GM23338 (cell line): ENCODE measurements around the gene RIOK3.

Experiments used
- CREB1 ChIP-seq: fragments of 250-450 bp; sonication (Bioruptor Pico); IDR thresholded peaks from 2 replicates; pipeline ENCODE4 v1.5.0; 2020; ENCODE audit warnings: low read depth, mild to moderate bottlenecking, moderate library complexity
- CTCF ChIP-seq, 2 experiments: fragments of 200-600 bp in 1 of 2; sonication (generic) in 1 of 2; conservative IDR thresholded peaks; 2 replicates each; pipeline versions ENCODE4 v1.5.1 to v1.6.1; 2016 to 2017; ENCODE audit warnings: antibody characterized with exemption in 2 of 2, low read depth in 2 of 2, mild to moderate bottlenecking in 2 of 2, moderate library complexity in 1 of 2
- ETS1 ChIP-seq: IDR thresholded peaks from 2 replicates; pipeline ENCODE4 v1.6.1; 2016; ENCODE audit warnings: antibody characterized with exemption
- EZH2 ChIP-seq: fragments of 200-600 bp; sonication (generic); IDR thresholded peaks from one replicate; pipeline ENCODE4 v1.8.0; 2017; ENCODE audit warnings: antibody characterized with exemption, mild to moderate bottlenecking, low read depth; ENCODE audit not compliant: unreplicated experiment
- EZH2phosphoT487 ChIP-seq: fragments of 200-600 bp; sonication (generic); IDR thresholded peaks from one replicate; pipeline ENCODE4 v1.8.1; 2018; ENCODE audit warnings: antibody characterized with exemption; ENCODE audit not compliant: unreplicated experiment
- JUNB ChIP-seq: IDR thresholded peaks from one replicate; pipeline ENCODE4 v1.6.1; 2016; ENCODE audit warnings: antibody characterized with exemption; ENCODE audit not compliant: unreplicated experiment
- POLR2AphosphoS5 ChIP-seq: IDR thresholded peaks from 2 replicates; pipeline ENCODE4 v1.6.1; 2016; ENCODE audit warnings: antibody characterized with exemption, low read depth
- ZNF331 ChIP-seq: fragments of 250-450 bp; sonication (Bioruptor Pico); IDR thresholded peaks from 2 replicates; pipeline ENCODE4 v1.5.0; 2020; ENCODE audit warnings: low read depth, mild to moderate bottlenecking, moderate library complexity
- TF ChIP-seq, protein P1 (sequence below): IDR thresholded peaks from one replicate; pipeline ENCODE4 v1.6.1; 2018; ENCODE audit warnings: antibody characterized with exemption; ENCODE audit not compliant: unreplicated experiment

DNA sequence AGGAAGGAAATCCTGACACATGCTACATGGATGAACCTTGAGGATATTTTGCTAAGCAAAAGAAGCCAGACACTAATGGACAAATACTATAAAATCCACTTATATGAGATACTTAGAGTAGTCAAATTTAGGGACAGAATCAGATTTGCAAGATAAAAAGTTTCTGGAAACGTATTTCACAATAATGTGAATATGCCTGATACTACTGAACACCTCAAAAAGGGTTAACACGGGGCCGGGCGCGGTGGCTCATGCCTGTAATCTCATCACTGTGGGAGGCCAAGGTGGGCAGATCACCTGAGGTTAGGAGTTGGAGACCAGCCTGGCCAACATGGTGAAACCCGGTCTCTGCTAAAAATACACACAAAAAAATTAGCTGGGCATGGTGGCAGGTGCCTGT lies 48.5 kb downstream of the RIOK3 start:
- TF ChIP-seq CTCF (conservative IDR thresholded peaks at IDR 0.05; ENCODE audit: low read depth in 2 of 2) (no peak), JUNB (no peak), POLR2AphosphoS5 (no peak), EZH2 (no peak), ZNF331 (CRISPR knock-in tag) (no peak), EZH2phosphoT487 (no peak), CREB1 (CRISPR knock-in tag) (no peak), ETS1 (no peak)
- TF ChIP-seq, protein P1, sequence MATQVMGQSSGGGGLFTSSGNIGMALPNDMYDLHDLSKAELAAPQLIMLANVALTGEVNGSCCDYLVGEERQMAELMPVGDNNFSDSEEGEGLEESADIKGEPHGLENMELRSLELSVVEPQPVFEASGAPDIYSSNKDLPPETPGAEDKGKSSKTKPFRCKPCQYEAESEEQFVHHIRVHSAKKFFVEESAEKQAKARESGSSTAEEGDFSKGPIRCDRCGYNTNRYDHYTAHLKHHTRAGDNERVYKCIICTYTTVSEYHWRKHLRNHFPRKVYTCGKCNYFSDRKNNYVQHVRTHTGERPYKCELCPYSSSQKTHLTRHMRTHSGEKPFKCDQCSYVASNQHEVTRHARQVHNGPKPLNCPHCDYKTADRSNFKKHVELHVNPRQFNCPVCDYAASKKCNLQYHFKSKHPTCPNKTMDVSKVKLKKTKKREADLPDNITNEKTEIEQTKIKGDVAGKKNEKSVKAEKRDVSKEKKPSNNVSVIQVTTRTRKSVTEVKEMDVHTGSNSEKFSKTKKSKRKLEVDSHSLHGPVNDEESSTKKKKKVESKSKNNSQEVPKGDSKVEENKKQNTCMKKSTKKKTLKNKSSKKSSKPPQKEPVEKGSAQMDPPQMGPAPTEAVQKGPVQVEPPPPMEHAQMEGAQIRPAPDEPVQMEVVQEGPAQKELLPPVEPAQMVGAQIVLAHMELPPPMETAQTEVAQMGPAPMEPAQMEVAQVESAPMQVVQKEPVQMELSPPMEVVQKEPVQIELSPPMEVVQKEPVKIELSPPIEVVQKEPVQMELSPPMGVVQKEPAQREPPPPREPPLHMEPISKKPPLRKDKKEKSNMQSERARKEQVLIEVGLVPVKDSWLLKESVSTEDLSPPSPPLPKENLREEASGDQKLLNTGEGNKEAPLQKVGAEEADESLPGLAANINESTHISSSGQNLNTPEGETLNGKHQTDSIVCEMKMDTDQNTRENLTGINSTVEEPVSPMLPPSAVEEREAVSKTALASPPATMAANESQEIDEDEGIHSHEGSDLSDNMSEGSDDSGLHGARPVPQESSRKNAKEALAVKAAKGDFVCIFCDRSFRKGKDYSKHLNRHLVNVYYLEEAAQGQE = no peak
